Nephron (organoid): ENCODE data around the gene SLC4A4.

Experiments
- H3K27ac Mint-ChIP-seq, 3 experiments: 2 replicates each; pipeline ENCODE4 v1.8.0; 2020; ENCODE audit warnings: mixed read lengths in 3 of 3, mild to moderate bottlenecking in 2 of 3, moderate library complexity in 1 of 3
- H3K27me3 Mint-ChIP-seq: 2 replicates; pipeline ENCODE4 v1.8.0; 2021; ENCODE audit warnings: low read depth, mild to moderate bottlenecking, moderate library complexity, mixed read lengths
- H3K36me3 Mint-ChIP-seq: 2 replicates; pipeline ENCODE4 v1.8.0; 2020; ENCODE audit warnings: low read depth, mixed read lengths
- H3K4me1 Mint-ChIP-seq: 2 replicates; pipeline ENCODE4 v1.8.0; 2020; ENCODE audit warnings: mixed read lengths
- H3K4me3 Mint-ChIP-seq, 3 experiments: 2 replicates each; pipeline ENCODE4 v1.8.0; 2020; ENCODE audit warnings: mild to moderate bottlenecking in 3 of 3, mixed read lengths in 3 of 3, moderate library complexity in 2 of 3
- H3K9me3 Mint-ChIP-seq: 2 replicates; pipeline ENCODE4 v1.8.0; 2020; ENCODE audit warnings: mixed read lengths
- CTCF ChIP-seq, 3 experiments: fragments of 200-600 bp; sonication (generic); IDR thresholded peaks; one replicate each; pipeline ENCODE4 v1.5.0; 2021; ENCODE audit warnings: antibody characterized with exemption in 3 of 3; ENCODE audit not compliant: unreplicated experiment in 3 of 3

Gene SLC4A4

GRCh38 chr4:71550220-71551165 lies 211.7 kb downstream of the SLC4A4 start:
- H3K4me3 Mint-ChIP-seq = no peak overlapping the region
- H3K27ac Mint-ChIP-seq = peak overlapping the region; percentile 62 to 83 (median 65)
- H3K9me3 Mint-ChIP-seq = no peaks in the 10 kb centered on the region
- H3K36me3 Mint-ChIP-seq = no peaks in the 10 kb centered on the region
- peaks cover 4% of the 10 kb centered on the region for H3K27me3 Mint-ChIP-seq
- peaks cover 15% of the 10 kb centered on the region for H3K4me1 Mint-ChIP-seq
- TF ChIP-seq CTCF (IDR thresholded peaks at IDR 0.05; ENCODE audit: unreplicated experiment in 3 of 3) = peak in 1 of 3 experiments; percentile 21

- Mint-ChIP-seq H3K4me3 (no peak overlapping the region), H3K27me3 (no peaks in the 10 kb centered on the region), H3K4me1 (peaks cover 15% of the 10 kb centered on the region), H3K36me3 (no peaks in the 10 kb centered on the region), H3K9me3 (no peaks in the 10 kb centered on the region), H3K27ac (no peak overlapping the region)
- TF ChIP-seq CTCF (IDR thresholded peaks at IDR 0.05; ENCODE audit: unreplicated experiment in 3 of 3) = peak; percentile 62 to 63 (median 63)
These were observed 214.8 kb downstream of the SLC4A4 start for GRCh38 chr4:71553605-71554004.

GRCh38 chr4:71554025-71554424 lies 215.2 kb downstream of the SLC4A4 start:
- TF ChIP-seq CTCF (IDR thresholded peaks at IDR 0.05; ENCODE audit: unreplicated experiment in 3 of 3) = peak in 1 of 3 experiments; percentile 1
- peaks cover 15% of the 10 kb centered on the region for H3K4me1 Mint-ChIP-seq
- H3K27ac Mint-ChIP-seq = no peak overlapping the region
- H3K27me3 Mint-ChIP-seq = no peaks in the 10 kb centered on the region
- no peak overlapping the region for H3K4me3 Mint-ChIP-seq
- no peaks in the 10 kb centered on the region for H3K36me3 Mint-ChIP-seq
- no peaks in the 10 kb centered on the region for H3K9me3 Mint-ChIP-seq

GRCh38 chr4:71558248-71558647 lies 219.4 kb downstream of the SLC4A4 start:
- Mint-ChIP-seq H3K9me3 (no peaks in the 10 kb centered on the region), H3K4me3 (no peak overlapping the region), H3K4me1 (no peaks in the 10 kb centered on the region), H3K27me3 (no peaks in the 10 kb centered on the region), H3K27ac (no peak overlapping the region), H3K36me3 (no peaks in the 10 kb centered on the region)
- TF ChIP-seq CTCF (IDR thresholded peaks at IDR 0.05; ENCODE audit: unreplicated experiment in 3 of 3) = no peak

GRCh38 chr4:71559957-71560571 lies 221.2 kb downstream of the SLC4A4 start:
- H3K4me3 Mint-ChIP-seq = no peak overlapping the region
- no peak for TF ChIP-seq CTCF (IDR thresholded peaks at IDR 0.05; ENCODE audit: unreplicated experiment in 3 of 3)
- no peaks in the 10 kb centered on the region for H3K9me3 Mint-ChIP-seq
- no peak overlapping the region for H3K27ac Mint-ChIP-seq
- no peaks in the 10 kb centered on the region for H3K4me1 Mint-ChIP-seq
- H3K36me3 Mint-ChIP-seq = no peaks in the 10 kb centered on the region
- no peaks in the 10 kb centered on the region for H3K27me3 Mint-ChIP-seq
